ENCODE data around the gene KCTD20.

Gene KCTD20

GRCh38 chr6:36467625-36468024, 24.8 kb downstream of the KCTD20 start:
- peaks cover 23% of the 10 kb centered on the region for H3K36me3 ChIP-seq (replicated peaks; ENCODE audit: low read depth, low read length)
- H3K4me1 ChIP-seq (ENCODE audit: low read length) = peaks cover 6% of the 10 kb centered on the region; the same call in 1 of the 2 replicates
- no peaks in the 10 kb centered on the region for H3K9me3 ChIP-seq (ENCODE audit: insufficient read depth, low read length)
- H3K79me2 ChIP-seq (ENCODE audit: low read length) = peaks cover 52% of the 10 kb centered on the region
- H3K27ac ChIP-seq (ENCODE audit: low read length) = no peak overlapping the region
- peaks cover 25% of the 10 kb centered on the region for H4K20me1 ChIP-seq (ENCODE audit: insufficient read depth, low read length)
- TF ChIP-seq CTCF (IDR thresholded peaks at IDR 0.05; ENCODE audit: low read depth, low read length) (no peak), EZH2phosphoT487 (IDR thresholded peaks at IDR 0.05; ENCODE audit: low read depth) (no peak)
- H3K4me3 ChIP-seq (ENCODE audit: low read length) = no peak overlapping the region
- H3K27me3 ChIP-seq (ENCODE audit: low read depth, low read length) = no peaks in the 10 kb centered on the region
- H3K9ac ChIP-seq (ENCODE audit: low read length) = no peak overlapping the region
- no peak overlapping the region for H3K4me2 ChIP-seq (ENCODE audit: low read length)
- H2AFZ ChIP-seq (ENCODE audit: low read depth, low read length) = no peak overlapping the region

GRCh38 chr6:36469148-36469661, 26.4 kb downstream of the KCTD20 start:
- Histone ChIP-seq H3K4me2 (ENCODE audit: low read length) (peak overlapping the region; percentile 6), H2AFZ (ENCODE audit: low read depth, low read length) (no peak overlapping the region), H3K27me3 (ENCODE audit: low read depth, low read length) (no peaks in the 10 kb centered on the region), H3K27ac (ENCODE audit: low read length) (no peak overlapping the region), H3K79me2 (ENCODE audit: low read length) (peaks cover 39% of the 10 kb centered on the region), H3K4me3 (ENCODE audit: low read length) (no peak overlapping the region), H3K9ac (ENCODE audit: low read length) (no peak overlapping the region), H3K4me1 (ENCODE audit: low read length) (peaks cover 6% of the 10 kb centered on the region; the same call in 1 of the 2 replicates), H3K36me3 (replicated peaks; ENCODE audit: low read depth, low read length) (peaks cover 19% of the 10 kb centered on the region), H3K9me3 (ENCODE audit: insufficient read depth, low read length) (no peaks in the 10 kb centered on the region), H4K20me1 (ENCODE audit: insufficient read depth, low read length) (peaks cover 16% of the 10 kb centered on the region)
- TF ChIP-seq EZH2phosphoT487 (IDR thresholded peaks at IDR 0.05; ENCODE audit: low read depth) (no peak), CTCF (IDR thresholded peaks at IDR 0.05; ENCODE audit: low read depth, low read length) (no peak)

GRCh38 chr6:36469946-36470345, 27.1 kb downstream of the KCTD20 start:
- H2AFZ ChIP-seq (ENCODE audit: low read depth, low read length) = no peak overlapping the region
- H3K9ac ChIP-seq (ENCODE audit: low read length) = no peak overlapping the region
- peaks cover 6% of the 10 kb centered on the region; the same call in 1 of the 2 replicates for H3K4me1 ChIP-seq (ENCODE audit: low read length)
- no peak overlapping the region for H3K27ac ChIP-seq (ENCODE audit: low read length)
- H3K36me3 ChIP-seq (replicated peaks; ENCODE audit: low read depth, low read length) = peaks cover 26% of the 10 kb centered on the region
- no peak overlapping the region for H3K4me3 ChIP-seq (ENCODE audit: low read length)
- H3K9me3 ChIP-seq (ENCODE audit: insufficient read depth, low read length) = no peaks in the 10 kb centered on the region
- TF ChIP-seq EZH2phosphoT487 (IDR thresholded peaks at IDR 0.05; ENCODE audit: low read depth) = no peak
- no peak for TF ChIP-seq CTCF (IDR thresholded peaks at IDR 0.05; ENCODE audit: low read depth, low read length)
- H3K79me2 ChIP-seq (ENCODE audit: low read length) = peaks cover 32% of the 10 kb centered on the region
- H4K20me1 ChIP-seq (ENCODE audit: insufficient read depth, low read length) = peaks cover 10% of the 10 kb centered on the region; the same call in 1 of the 2 replicates
- no peak overlapping the region for H3K4me2 ChIP-seq (ENCODE audit: low read length)
- no peaks in the 10 kb centered on the region for H3K27me3 ChIP-seq (ENCODE audit: low read depth, low read length)

- Histone ChIP-seq H3K4me3 (ENCODE audit: low read length) (no peak overlapping the region), H3K4me1 (ENCODE audit: low read length) (no peaks in the 10 kb centered on the region), H3K27ac (ENCODE audit: low read length) (no peak overlapping the region), H3K9ac (ENCODE audit: low read length) (no peak overlapping the region), H3K27me3 (ENCODE audit: low read depth, low read length) (no peaks in the 10 kb centered on the region), H3K36me3 (replicated peaks; ENCODE audit: low read depth, low read length) (peaks cover 46% of the 10 kb centered on the region), H3K79me2 (ENCODE audit: low read length) (no peaks in the 10 kb centered on the region), H4K20me1 (ENCODE audit: insufficient read depth, low read length) (no peaks in the 10 kb centered on the region), H3K4me2 (ENCODE audit: low read length) (no peak overlapping the region), H3K9me3 (ENCODE audit: insufficient read depth, low read length) (no peaks in the 10 kb centered on the region), H2AFZ (ENCODE audit: low read depth, low read length) (no peak overlapping the region)
- TF ChIP-seq EZH2phosphoT487 (IDR thresholded peaks at IDR 0.05; ENCODE audit: low read depth) (no peak), CTCF (IDR thresholded peaks at IDR 0.05; ENCODE audit: low read depth, low read length) (no peak)
Measured at GRCh38 chr6:36478051-36478526, 35.3 kb downstream of the KCTD20 start.

Data from OCI-LY3 (cell line).